Measurements from ENCODE around the gene PPP4R3A. TPM values are rescaled to one million over a fixed set of nuclear protein-coding genes. Genes with fewer than 3 reads are reported as not detected.

The PPP4R3A gene
- total RNA-seq, 1 donor from 2014 or later: 111 TPM

GRCh38 chr14:91484186-91484585 lies 25.9 kb downstream of the PPP4R3A start:
- Mint-ChIP-seq H3K27me3 (ENCODE audit: low read depth) (no peaks in the 10 kb centered on the region), H3K36me3 (ENCODE audit: low read depth) (peaks cover 20% of the 10 kb centered on the region), H3K4me3 (no peak overlapping the region), H3K9me3 (no peaks in the 10 kb centered on the region), H3K4me1 (peaks cover 6% of the 10 kb centered on the region), H3K27ac (ENCODE audit: unreplicated experiment) (no peak overlapping the region)
- no peak for DNase-seq (ENCODE audit: low read depth, low spot score)
- TF ChIP-seq, protein P1, sequence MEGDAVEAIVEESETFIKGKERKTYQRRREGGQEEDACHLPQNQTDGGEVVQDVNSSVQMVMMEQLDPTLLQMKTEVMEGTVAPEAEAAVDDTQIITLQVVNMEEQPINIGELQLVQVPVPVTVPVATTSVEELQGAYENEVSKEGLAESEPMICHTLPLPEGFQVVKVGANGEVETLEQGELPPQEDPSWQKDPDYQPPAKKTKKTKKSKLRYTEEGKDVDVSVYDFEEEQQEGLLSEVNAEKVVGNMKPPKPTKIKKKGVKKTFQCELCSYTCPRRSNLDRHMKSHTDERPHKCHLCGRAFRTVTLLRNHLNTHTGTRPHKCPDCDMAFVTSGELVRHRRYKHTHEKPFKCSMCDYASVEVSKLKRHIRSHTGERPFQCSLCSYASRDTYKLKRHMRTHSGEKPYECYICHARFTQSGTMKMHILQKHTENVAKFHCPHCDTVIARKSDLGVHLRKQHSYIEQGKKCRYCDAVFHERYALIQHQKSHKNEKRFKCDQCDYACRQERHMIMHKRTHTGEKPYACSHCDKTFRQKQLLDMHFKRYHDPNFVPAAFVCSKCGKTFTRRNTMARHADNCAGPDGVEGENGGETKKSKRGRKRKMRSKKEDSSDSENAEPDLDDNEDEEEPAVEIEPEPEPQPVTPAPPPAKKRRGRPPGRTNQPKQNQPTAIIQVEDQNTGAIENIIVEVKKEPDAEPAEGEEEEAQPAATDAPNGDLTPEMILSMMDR (conservative IDR thresholded peaks at IDR 0.05): peak; percentile 29

DNA sequence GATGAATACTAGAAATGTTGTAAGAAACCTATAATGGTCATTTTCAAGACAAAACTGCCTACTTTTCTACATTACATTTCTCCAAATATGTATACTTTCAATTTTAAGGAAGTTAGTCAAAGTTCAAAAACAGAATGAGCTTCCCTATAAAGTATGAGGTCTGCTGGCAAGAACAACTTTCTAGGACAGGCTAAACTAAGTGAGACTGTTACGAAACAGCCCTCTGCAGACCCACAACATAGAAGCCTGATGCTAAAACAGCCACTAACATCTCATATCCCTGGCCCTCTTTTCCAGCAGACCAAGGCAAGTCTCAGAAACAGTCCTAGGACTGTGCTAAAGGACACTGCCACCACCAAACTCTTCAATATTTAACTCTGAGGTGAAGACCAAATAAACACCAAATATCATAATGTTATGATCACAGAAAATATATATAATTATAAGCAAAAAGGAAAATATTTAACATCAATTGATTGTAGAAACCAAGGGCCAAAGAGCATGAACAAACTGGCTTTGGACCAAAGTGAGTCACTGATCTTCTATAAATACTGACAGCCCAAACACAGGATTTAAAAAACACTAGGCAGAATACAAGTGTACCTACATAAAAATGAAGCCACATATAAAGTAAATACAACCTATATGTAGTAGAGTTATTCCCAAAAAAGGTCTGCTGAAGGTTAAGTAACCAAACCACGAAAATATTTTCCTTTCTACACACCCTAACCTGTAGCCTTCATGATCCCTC lies 27.7 kb downstream of the PPP4R3A start:
- peaks cover 6% of the 10 kb centered on the region for H3K4me1 Mint-ChIP-seq
- H3K4me3 Mint-ChIP-seq: no peak overlapping the region
- H3K36me3 Mint-ChIP-seq (ENCODE audit: low read depth): peaks cover 20% of the 10 kb centered on the region

GRCh38 chr14:91477388-91477787 lies 32.7 kb downstream of the PPP4R3A start:
- no peaks in the 10 kb centered on the region for H3K27me3 Mint-ChIP-seq (ENCODE audit: low read depth)
- no peaks in the 10 kb centered on the region for H3K9me3 Mint-ChIP-seq
- DNase-seq (ENCODE audit: low read depth, low spot score): no peak
- H3K36me3 Mint-ChIP-seq (ENCODE audit: low read depth): peaks cover 29% of the 10 kb centered on the region
- H3K4me1 Mint-ChIP-seq: no peaks in the 10 kb centered on the region
- TF ChIP-seq, protein P1 (conservative IDR thresholded peaks at IDR 0.05): no peak
- H3K27ac Mint-ChIP-seq (ENCODE audit: unreplicated experiment): no peak overlapping the region
- no peak overlapping the region for H3K4me3 Mint-ChIP-seq

More for the DNA sequence above, 27.7 kb downstream of the PPP4R3A start:
- DNase-seq (ENCODE audit: low read depth, low spot score): no peak
- TF ChIP-seq, protein P1 (conservative IDR thresholded peaks at IDR 0.05): no peak
- H3K9me3 Mint-ChIP-seq: no peaks in the 10 kb centered on the region
- H3K27ac Mint-ChIP-seq (ENCODE audit: unreplicated experiment): no peak overlapping the region
- no peaks in the 10 kb centered on the region for H3K27me3 Mint-ChIP-seq (ENCODE audit: low read depth)

GRCh38 chr14:91473046-91473445 lies 37.1 kb downstream of the PPP4R3A start:
- Mint-ChIP-seq H3K27me3 (ENCODE audit: low read depth) (no peaks in the 10 kb centered on the region), H3K36me3 (ENCODE audit: low read depth) (peaks cover 30% of the 10 kb centered on the region), H3K9me3 (no peaks in the 10 kb centered on the region), H3K4me3 (no peak overlapping the region), H3K27ac (ENCODE audit: unreplicated experiment) (no peak overlapping the region), H3K4me1 (no peaks in the 10 kb centered on the region)
- TF ChIP-seq, protein P1 (conservative IDR thresholded peaks at IDR 0.05): no peak
- DNase-seq (ENCODE audit: low read depth, low spot score): no peak

DNA sequence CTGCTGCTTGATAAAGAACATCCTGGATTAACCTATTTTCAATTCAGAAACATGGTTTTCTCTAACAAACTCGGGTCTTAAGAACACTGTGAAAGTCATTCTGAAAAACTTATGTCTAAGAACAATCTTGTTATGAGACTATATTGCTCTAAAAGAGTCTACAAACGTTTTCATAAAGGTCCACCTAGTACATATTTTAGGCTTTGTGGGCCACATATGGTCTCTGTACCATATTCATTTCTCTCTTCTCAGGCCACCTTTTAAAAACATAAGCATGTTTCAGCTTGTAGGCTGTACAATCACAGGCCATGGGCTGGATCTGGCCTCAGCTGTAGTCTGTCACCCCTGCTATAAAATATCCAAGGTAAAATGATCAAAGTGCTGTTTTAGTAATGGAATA lies 39.9 kb downstream of the PPP4R3A start:
- no peaks in the 10 kb centered on the region for H3K4me1 Mint-ChIP-seq
- TF ChIP-seq, protein P1 (conservative IDR thresholded peaks at IDR 0.05): no peak
- no peak overlapping the region for H3K4me3 Mint-ChIP-seq
- H3K27me3 Mint-ChIP-seq (ENCODE audit: low read depth): no peaks in the 10 kb centered on the region
- DNase-seq (ENCODE audit: low read depth, low spot score): no peak
- no peak overlapping the region for H3K27ac Mint-ChIP-seq (ENCODE audit: unreplicated experiment)
- no peaks in the 10 kb centered on the region for H3K9me3 Mint-ChIP-seq
- peaks cover 29% of the 10 kb centered on the region for H3K36me3 Mint-ChIP-seq (ENCODE audit: low read depth)
